GM19468 (cell line): ENCODE data around the gene TRPM8.
"Not testable (repeated sequence)": the region's sequence is repeated elsewhere in the genome, so short reads cannot be mapped to it uniquely, and the experiment has no call there.

Experiments
- ATAC-seq: cut with Tn5 transposase; IDR thresholded peaks from one replicate; pipeline ENCODE4 v1.9.1; 2021; ENCODE audit warnings: mild to moderate bottlenecking, moderate library complexity, moderate number of reproducible peaks; ENCODE audit not compliant: unreplicated experiment; ENCODE audit errors: extremely low read depth

Gene TRPM8

DNA sequence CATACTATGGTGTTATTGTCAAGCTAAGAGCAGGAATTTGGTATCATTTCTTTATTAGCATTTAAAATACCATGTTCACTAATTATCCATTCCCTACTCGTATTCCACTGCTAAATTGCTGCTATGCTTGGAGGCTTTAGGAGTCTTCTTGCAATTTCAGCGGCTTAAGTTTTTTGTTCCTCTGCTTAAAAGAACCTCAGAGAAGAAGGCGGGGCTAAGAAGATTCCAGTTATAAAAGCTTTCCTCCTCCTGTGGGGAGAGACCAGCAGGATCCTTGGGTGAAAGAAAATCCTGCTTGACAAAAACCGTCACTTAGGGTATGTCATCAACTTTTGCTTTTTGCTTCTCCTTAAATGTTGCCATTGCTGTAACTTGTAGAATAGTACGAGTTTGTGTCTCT, at the start of gene TRPM8:
TRPM8 (plus strand) TSS at position 258 of the 400 bp plus-strand sequence. CDS start 9,165 bp downstream, outside the sequence.
- no peak for ATAC-seq

DNA sequence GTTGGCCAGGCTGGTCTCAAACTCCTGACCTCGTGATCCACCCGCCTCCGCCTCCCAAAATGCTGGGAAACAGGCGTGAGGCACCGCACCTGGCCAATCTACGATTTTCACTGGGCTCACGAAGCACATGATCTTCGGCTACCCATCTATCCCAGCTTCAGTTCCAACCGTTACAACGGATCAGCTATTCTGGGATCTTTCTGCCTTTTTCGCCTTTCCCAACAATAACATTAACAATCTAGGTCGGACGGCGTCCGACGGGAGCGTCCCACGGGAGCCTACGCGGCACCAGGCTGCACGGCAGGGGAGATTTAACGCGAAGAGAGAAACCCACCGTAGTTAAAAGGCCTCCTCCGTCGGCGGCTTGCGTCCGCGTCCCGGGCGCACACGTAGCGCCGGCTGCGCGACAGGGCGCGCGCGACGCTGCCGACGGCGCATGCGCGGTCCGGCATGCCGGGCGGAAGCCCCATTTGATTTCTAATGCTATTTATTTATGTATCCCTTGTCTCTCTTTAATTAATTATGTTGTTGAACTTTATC, 49.1 kb upstream of the TRPM8 start, which contains the start of gene MSL3B:
MSL3B (minus strand) TSS at position 394 of the 540 bp plus-strand sequence.
- ATAC-seq = no peak

DNA sequence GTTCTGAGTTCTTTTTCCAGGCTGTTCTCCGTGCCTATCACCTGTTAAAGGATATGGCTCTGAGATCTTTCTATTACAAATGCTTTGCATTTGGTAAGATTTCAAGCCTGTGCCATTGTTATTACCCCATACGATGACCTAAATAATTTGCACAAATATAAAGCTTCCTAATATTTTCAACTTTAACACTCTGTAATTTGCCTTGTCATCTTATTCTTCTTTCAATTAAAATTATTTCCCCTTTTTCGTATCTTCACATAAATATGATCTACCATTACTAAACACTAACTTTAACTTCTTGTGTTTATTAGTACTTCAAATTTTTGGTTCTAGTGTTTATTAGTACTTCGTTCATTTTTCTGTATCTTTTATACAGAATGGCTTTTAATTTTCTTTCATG, 45.7 kb upstream of the TRPM8 start:
- no peak for ATAC-seq

DNA sequence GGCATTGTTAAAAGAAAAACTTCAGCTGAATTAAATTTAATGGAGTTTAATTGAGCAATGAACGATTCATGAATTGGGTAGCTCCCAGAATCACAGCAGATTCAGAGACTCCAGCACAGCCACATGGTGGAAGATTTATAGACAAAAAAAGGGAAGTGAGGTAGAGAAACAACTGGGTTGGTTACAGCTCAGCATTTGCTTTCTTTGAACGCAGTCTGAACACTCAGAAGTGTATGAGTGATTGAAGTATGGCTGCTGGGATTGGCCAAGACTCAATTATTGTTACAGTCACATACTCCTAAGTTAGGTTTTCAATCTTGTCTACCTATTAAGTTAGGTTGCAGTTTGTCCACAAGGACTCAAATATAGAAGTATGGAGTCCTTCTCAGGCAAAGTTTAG, 45.0 kb upstream of the TRPM8 start:
- not testable (repeated sequence) for ATAC-seq

DNA sequence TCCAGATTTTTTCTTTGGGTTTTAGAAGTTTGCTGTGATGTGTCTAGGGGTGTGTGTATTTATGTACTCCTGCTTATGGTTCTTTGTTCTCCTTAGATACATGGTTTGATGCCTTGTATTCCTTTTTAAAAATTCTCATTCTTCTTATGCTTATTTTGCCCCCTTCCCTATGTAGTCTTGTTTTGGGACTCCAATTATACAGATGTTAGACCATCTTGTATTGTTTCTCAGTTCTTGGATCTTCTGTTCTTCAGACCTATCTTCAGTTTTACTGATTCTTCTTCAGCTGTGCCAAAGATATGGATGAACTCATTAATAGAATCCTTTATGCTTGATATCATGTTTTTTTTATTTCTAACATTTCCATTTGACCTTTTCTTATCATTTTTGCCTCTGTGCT, 34.8 kb upstream of the TRPM8 start:
- no peak for ATAC-seq

DNA sequence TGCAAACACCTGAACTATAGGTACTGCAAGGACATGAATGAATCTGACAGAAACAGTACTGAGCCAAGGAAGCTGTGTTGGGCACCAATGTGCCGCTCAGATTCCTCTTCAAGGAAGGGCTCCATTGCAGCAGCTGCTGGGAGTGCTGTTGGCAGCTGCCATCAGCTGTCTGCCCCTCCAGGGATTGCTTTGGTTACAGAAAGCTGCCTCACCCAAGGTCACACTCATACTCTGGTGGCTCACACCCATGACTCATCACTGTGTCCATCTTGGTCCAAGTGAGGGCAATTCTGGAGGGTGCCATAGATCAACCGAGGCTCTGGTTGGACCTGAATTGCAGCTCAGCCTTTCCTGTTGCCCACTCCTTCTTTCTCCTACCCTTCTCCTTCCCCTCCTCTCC, 24.4 kb upstream of the TRPM8 start:
- no peak for ATAC-seq

DNA sequence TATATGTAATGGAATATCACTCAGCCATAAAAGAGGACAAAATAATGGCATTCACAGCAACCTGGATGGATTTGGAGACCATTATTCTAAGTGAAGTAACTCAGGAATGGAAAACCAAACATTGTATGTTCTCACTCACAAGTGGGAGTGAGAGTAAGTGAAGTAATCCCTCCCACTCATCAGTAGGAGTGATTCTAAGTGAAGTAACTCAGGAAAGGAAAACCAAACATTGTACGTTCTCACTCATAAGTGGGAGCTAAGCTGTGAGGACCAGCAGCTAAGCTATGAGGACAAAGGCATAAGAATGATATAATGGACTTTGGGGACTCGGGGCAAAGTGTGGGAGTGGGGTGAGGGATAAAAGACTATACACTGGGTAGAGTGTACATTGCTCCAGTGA, 20.9 kb upstream of the TRPM8 start:
- ATAC-seq = not testable (repeated sequence)

DNA sequence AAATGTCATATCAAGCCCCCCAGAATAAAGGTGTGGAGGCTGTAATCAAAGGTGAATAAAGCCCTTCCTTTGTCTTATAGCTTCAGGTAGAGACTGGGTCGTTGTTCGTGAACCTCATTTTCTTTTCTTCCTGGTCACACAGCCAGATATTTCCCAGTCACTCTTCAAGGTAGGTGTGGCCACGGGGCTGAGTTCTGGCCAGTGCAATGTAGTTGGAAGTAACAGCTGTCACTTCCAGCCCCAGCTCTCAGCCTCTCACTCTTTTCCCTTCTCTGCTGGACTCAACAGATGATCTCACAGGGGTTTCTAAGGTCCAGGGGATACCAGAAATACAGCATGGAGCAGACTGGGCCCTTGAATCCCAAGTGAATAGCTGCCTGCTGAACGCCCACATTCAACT, 15.8 kb upstream of the TRPM8 start:
- no peak for ATAC-seq

DNA sequence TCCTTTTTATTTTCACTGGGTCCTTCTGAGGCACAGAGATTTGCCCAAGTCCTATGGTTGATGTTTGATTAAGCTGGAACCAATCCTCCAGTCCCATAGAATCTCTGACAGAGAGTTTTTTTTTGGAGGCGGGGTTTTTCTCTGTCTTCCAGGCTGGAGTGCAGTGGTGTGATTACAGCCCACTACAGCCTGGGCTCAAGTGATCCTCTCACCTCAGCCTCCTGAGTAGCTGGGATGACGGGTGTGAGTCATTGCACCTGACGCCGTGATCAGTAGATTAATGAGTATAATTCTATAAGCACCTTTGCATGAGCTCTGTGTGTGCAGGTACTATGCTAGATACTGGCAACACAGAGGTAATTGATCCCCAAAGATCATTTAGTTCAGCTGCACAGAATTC, 15.3 kb upstream of the TRPM8 start:
- no peak for ATAC-seq

DNA sequence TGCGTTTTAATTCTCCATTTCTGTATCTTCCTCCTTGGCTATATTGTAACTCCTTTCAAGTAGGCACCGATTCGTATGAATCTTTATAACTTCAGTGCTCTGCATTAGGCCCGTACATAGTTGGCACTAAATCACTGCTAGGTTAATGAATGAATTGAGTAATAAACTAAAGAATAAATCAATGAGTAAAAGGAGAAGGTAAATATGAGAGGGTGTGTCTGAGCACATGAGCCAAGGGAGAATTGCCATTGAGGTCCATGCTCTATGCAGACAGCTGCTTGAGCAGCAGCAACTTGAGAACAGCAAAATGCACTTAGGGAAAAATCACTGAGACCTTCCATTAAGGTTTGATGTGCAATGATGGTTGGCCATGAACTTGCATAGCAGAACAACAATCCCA, 11.2 kb upstream of the TRPM8 start:
- ATAC-seq = no peak

DNA sequence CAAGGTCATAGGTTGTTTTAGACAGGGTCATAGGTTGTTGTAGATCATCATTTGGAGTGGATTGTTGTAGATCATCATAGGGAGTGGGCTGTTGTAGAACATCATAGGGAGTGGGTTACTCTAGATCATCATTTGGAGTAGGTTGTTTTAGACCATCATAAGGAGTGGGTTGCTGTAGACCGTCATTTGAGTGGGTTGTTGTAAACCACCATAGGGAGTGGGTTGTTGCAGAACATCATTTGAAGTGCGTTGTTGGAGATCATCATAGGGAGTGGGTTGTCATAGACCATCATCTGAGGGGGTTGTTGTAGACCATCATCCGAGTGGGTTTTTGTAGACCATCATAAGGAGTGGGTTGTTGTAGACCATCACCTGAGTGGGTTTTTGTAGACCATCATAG, 9.5 kb upstream of the TRPM8 start:
- ATAC-seq = no peak

DNA sequence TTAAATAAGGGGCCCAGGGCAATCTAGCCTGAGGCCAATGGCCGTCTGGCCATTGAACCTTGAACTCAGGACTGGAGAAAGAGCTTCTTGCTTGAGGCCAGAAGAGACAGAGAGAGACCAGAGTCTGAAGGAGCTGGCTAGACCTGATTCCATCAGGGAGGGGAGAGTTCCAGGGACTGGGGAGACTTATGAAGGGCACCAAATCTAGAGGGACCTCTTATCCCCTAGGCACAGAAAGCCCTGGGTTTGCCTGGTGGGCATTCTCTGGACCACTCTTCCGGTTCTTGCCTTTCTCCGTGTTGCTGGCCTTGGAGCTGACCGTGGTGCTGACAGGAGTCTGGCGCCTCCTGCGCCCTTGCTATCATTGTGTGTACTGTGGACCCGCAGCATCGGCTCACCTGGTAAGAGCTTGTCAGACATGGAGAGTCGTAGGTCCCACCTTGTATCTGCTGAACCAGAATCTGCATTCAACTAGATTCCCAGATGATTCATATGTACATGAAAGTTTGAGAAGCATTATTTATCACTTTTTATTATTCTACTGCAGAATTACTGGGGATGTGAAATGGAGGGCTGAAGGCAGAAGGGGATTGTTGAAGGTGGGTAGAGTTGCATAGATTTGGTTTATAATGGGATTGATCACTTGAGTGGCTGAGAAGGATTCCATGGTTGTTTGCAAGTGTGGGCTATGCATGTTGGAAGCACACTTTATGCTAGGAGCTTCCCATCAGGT, 4.3 kb upstream of the TRPM8 start:
- ATAC-seq = no peak

DNA sequence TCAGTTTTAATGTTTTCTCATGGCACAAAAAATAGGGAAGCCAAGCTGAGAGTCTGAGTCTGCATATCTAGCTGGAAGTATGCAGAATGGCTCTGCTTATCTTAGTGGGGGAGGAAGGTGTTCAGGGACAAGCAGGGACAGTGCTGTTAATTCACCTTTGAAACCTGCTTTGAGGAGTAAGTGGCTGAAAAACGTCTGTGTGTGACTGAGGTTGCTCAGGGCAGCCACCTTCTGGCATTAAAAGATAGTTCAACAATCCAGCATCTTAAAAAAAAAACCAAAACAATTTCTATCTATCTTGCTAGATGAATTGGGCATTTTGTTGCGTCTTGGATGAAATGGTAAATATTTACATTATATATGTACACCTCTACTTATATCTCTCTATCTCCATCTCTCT, 2.0 kb upstream of the TRPM8 start:
- ATAC-seq = no peak

DNA sequence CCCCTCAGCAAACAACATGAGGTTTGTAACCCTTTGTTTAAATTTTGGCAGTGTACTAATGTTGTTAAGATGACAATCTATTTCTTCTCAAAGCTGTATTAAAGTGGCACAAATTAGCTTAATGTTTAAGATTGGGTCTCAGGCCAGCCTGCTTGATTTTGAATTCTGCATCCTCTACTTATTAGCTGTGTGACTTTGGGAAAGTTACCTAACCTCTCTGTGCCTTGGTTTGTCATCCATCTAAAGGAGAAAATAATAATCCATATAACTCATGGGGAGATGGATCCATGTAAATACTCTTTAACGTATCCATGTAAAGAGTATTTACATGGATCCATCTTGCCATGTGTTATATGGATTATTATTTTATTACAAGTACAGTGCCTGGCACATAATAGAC, 2.1 kb downstream of the TRPM8 start:
- ATAC-seq = no peak

DNA sequence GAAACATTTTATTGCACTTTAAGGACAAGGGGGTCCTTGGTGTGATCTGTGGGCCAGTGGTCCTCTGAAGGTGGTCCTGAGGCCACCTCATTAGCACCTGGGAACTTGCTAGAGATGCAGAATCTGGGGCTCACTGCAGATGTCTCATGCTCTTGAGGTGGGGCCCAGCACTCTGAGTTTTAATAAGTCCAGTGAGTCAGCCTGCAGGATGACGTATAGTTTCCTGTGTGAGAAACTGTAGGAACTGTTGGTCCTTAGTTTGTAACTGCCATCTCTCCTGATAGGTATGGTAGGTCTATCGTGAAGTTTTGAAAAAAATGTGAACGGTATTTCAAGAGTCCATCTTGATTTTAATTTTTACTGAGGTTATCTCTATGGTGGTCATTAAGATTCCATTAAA, 2.8 kb downstream of the TRPM8 start:
- ATAC-seq = no peak

DNA sequence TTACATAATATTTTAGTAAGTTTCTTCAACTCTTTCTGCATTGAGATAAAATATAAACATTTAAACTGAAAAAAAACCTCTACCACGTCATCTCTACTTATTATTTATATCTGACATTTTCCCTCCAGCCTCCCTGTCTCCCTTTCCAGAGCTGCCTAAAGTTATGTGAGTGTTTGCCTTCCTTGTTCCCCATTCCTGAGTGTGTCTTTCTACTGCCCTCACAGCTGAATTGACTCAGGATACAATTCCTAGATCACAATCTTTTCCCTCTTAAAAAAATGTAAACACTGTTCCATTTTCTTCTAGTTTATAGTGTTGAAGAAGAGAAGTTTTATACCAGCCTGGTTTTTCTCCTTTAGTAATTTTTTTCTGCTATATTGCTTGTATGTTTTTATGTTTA, 5.3 kb downstream of the TRPM8 start:
- no peak for ATAC-seq

DNA sequence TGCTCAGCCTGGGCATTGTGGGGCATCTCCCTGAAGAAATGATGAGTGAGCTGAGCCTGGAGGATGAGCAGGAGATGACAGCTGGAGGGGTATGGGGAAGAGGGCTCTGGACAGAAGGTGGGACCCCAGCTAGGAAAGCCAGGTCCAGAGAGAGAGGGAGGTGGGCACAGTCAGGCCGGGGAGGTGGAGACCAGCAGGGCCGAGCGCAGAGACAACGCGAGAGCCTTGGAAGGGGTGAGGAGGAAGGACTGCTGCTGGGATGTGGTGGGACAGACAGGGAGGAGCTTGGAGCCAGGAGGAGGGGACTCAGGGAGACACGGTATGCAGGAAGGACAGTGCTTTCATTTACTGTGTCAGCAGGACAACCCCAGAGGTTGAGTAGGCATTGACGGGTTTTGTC, 8.2 kb downstream of the TRPM8 start:
- no peak for ATAC-seq

DNA sequence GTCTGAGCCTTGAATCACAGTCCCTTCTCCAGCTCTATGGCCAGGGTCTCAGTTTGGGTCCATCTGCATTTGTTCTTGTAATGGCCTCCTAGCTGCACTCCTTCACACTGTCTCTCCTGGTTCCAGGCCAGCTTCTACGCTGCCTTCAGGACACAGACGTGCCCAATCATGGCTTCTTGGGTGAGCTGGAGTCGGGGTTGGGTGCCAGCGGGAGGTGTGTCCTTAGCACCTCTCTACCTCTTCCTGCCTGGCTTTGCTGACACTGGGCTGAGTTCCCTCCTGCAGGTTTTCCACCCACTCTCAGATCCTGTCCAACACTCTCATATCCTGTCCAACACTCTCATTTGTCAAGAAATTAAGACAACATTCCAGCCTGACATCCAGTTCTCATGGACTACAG, 9.6 kb downstream of the TRPM8 start:
- no peak for ATAC-seq

DNA sequence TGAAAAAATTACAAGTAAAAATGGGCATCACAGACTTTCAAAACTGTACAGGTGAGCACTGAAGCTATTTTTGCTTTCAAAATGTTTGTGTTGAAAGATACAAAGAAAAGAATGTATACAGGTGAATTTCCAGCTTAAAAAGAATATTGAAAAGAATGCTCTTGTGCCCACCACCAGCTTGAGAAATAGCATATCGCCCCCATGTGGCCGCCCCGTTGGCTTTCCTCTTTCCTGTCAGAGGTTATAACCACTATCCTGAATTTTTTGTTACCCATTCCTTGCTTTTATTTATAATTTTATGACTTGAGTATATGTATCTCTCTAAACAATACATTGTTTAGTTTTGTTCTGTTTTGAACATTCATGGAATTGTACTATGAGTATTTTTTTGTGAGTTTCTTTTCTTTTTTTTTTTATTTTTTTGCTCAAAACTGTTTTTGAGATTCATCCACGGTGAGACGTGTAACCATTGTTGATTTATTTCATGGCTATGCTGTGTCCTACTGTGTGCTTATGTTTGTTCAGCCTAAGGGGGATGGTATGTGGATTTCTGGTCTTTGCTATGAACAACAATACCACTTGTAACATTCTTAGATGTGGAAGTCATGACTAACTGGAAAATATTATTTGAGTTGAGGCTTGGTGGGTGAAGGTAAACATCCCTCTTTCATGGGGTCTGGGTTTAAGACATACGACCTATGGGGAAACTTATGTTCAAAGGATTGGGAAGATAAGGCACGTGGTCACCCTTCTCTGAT, 11.6 kb downstream of the TRPM8 start:
- no peak for ATAC-seq

DNA sequence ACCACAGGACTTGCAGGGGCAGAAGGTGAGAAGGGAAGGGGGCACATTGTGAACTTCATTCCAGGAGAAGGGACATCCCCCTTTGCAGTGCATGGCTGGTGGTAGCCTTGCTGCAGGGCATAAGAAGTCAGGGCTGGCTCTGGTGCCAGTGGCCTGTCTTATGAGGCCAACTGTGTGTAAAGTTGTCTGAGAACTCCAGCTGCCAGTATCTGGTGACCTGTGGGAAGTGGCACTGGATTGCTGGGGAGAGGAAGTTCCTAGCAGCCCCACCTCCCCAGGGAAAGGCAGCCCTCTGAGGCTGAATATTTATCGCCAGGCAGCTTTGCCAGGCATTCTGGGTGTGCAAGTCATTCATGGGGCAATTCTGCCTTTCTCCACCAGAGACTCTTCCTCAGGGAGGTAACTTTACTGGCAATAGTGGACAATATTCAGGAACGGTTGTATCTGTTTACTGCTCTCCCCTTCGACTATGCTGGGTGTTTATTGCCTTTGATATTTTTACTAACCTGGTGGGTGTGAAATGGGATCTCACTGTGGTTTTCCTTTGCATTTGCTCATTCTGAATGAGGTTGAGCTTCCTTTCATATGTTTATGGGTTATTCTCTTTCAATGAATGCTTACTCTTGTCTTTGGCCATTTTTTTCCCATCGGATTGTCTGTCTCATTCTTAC, 12.3 kb downstream of the TRPM8 start:
- ATAC-seq = no peak

DNA sequence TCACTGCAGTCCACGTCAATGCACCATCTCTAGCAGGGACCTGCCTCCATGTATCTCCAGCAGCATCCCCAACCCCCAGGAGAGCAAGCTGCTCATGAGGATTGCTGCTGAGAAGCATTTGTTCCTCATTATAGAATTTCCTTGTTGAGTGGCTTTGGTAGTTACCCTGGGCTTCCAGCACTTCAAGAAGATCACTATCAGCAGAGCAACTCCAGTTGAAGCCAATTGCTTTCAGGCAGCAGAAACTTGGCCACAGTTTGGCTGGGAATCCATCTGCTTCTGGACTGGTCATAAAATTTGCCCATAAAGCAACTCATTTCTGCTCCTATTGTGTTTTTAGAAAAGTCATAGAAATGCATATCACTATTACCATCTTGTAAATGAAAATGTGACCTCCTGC, 17.4 kb downstream of the TRPM8 start:
- no peak for ATAC-seq
